ENCODE data around the gene LMBR1L. TPM values are rescaled to one million over a fixed set of nuclear protein-coding genes. Genes with fewer than 3 reads are reported as not detected.
A peak's percentile ranks its signal among the peaks of the same experiment; 100 is the strongest.

LMBR1L gene
- total and polyA plus RNA-seq, 2 of the 13 experiments (the other 11 are each of a cell fraction or from before 2014, with no cell fraction given), result 12.2 to 65.9 TPM

- TF ChIP-seq ZNF704 (CRISPR knock-in tag; IDR thresholded peaks at IDR 0.05; ENCODE audit: borderline replicate concordance), result no peak
- peak; percentile 97 to 98 for TF ChIP-seq POLR2A (IDR thresholded peaks at IDR 0.05; ENCODE audit: insufficient read depth in 1 of 2, low read depth in 2 of 2, low read length in 2 of 2)
- TF ChIP-seq ZFP91 (CRISPR knock-in tag; IDR thresholded peaks at IDR 0.05; ENCODE audit: borderline replicate concordance), result no peak; the same call in 1 of the 2 replicates
- TF ChIP-seq AHDC1 (CRISPR knock-in tag; IDR thresholded peaks at IDR 0.05; ENCODE audit: borderline replicate concordance), result no peak
- no peak for TF ChIP-seq PRPF4 (IDR thresholded peaks at IDR 0.05; ENCODE audit: low read depth, low read length, poor library complexity, severe bottlenecking)
- no peak for TF ChIP-seq TEAD2 (CRISPR knock-in tag; IDR thresholded peaks at IDR 0.05)
- 0 out of 2 replicates have a peak, but pooled peaks have one; percentile 13 for TF ChIP-seq GFI1 (CRISPR knock-in tag; IDR thresholded peaks at IDR 0.05; ENCODE audit: borderline replicate concordance)
- no peak for TF ChIP-seq ZNF121 (CRISPR knock-in tag; IDR thresholded peaks at IDR 0.05)
- no peak for TF ChIP-seq CCAR2 (optimal IDR thresholded peaks at IDR 0.05; ENCODE audit: low read depth, low read length)
- TF ChIP-seq HIVEP1 (CRISPR knock-in tag; IDR thresholded peaks at IDR 0.05), result no peak; the same call in 1 of the 2 replicates
Observed at GRCh38 chr12:49131051-49131893, 20.6 kb upstream of the LMBR1L start, which contains the start of gene TUBA1B (continued).
